OCI-LY1 (cell line): Measurements from ENCODE around the gene SLC26A8.

ENCODE experiments used
- H2AFZ ChIP-seq: fragments of 200-600 bp; sonication (generic), shearing (Covaris generic); 2 replicates; pipeline ENCODE4 v1.6.0; 2014; ENCODE audit warnings: antibody characterized with exemption, mild to moderate bottlenecking, low read length
- H3F3A ChIP-seq: fragments of 200-600 bp; sonication (generic), shearing (Covaris generic); 2 replicates; pipeline ENCODE4 v1.6.0; 2014; ENCODE audit warnings: mild to moderate bottlenecking, antibody characterized with exemption, low read length, moderate library complexity; ENCODE audit not compliant: insufficient read depth
- H3K27ac ChIP-seq: fragments of 200-600 bp; sonication (generic); 2 replicates; pipeline ENCODE4 v1.5.1; 2014; ENCODE audit warnings: low read length, mixed run types, mild to moderate bottlenecking, low read depth; ENCODE audit not compliant: poor library complexity, severe bottlenecking
- H3K27me3 ChIP-seq: fragments of 200-600 bp; sonication (generic); 2 replicates; pipeline ENCODE4 v1.6.0; 2014; ENCODE audit warnings: antibody characterized with exemption, mild to moderate bottlenecking, low read length, moderate library complexity; ENCODE audit not compliant: insufficient read depth
- H3K36me3 ChIP-seq: fragments of 200-600 bp; sonication (generic); 2 replicates; pipeline ENCODE4 v1.6.1; 2014; ENCODE audit warnings: mild to moderate bottlenecking, antibody characterized with exemption, low read length, moderate library complexity, mixed read lengths; ENCODE audit not compliant: insufficient read depth
- H3K4me1 ChIP-seq: fragments of 200-600 bp; sonication (generic); 2 replicates; pipeline ENCODE4 v1.5.1; 2014; ENCODE audit warnings: mild to moderate bottlenecking, low read length, moderate library complexity; ENCODE audit not compliant: insufficient read depth, severe bottlenecking
- H3K4me2 ChIP-seq: fragments of 200-600 bp; sonication (generic), shearing (Covaris generic); 2 replicates; pipeline ENCODE4 v1.6.1; 2014; ENCODE audit warnings: low read length
- H3K4me3 ChIP-seq: fragments of 200-600 bp; sonication (generic); 2 replicates; pipeline ENCODE4 v1.5.1; 2014; ENCODE audit warnings: low read length, low read depth, mild to moderate bottlenecking, mixed read lengths; ENCODE audit not compliant: poor library complexity, severe bottlenecking
- H3K79me2 ChIP-seq: fragments of 200-600 bp; shearing (Covaris generic); 2 replicates; pipeline ENCODE4 v1.6.1; 2016; ENCODE audit warnings: mixed run types, low read length, mixed read lengths; ENCODE audit not compliant: insufficient read depth
- H3K9ac ChIP-seq: fragments of 200-600 bp; sonication (generic), shearing (Covaris generic); 2 replicates; pipeline ENCODE4 v1.6.1; 2014; ENCODE audit warnings: mild to moderate bottlenecking, low read length, mixed read lengths
- H3K9me2 ChIP-seq: fragments of 200-600 bp; sonication (generic), shearing (Covaris generic); 2 replicates; pipeline ENCODE4 v1.6.1; 2014; ENCODE audit warnings: low read depth, mild to moderate bottlenecking, low read length, mixed read lengths
- H3K9me3 ChIP-seq: fragments of 200-600 bp; shearing (Covaris generic); 2 replicates; pipeline ENCODE4 v1.6.1; 2014; ENCODE audit warnings: low read length, mixed read lengths
- H4K20me1 ChIP-seq: fragments of 200-600 bp; sonication (generic), shearing (Covaris generic); 2 replicates; pipeline ENCODE4 v1.6.0; 2016; ENCODE audit warnings: mild to moderate bottlenecking, low read length; ENCODE audit not compliant: insufficient read depth
- CTCF ChIP-seq: fragments of 200-600 bp; sonication (generic), shearing (Covaris generic); IDR thresholded peaks from 2 replicates; pipeline ENCODE4 v1.5.1; 2017; ENCODE audit warnings: mild to moderate bottlenecking, antibody characterized with exemption, low read length, moderate library complexity, mixed read lengths
- EZH2 ChIP-seq: fragments of 200-600 bp; sonication (generic), shearing (Covaris generic); IDR thresholded peaks from 2 replicates; pipeline ENCODE4 v1.8.0; 2017; ENCODE audit warnings: borderline replicate concordance, mixed run types, mild to moderate bottlenecking, antibody characterized with exemption, low read length, moderate library complexity, mixed read lengths

Gene SLC26A8

GRCh38 chr6:36038120-36038876 is 13.9 kb upstream of the SLC26A8 start:
- H2AFZ ChIP-seq, result no peak overlapping the region
- peaks cover 5% of the 10 kb centered on the region; the same call in 1 of the 2 replicates for H3K36me3 ChIP-seq
- H3K4me1 ChIP-seq, result peaks cover 17% of the 10 kb centered on the region
- no peak for TF ChIP-seq EZH2
- TF ChIP-seq CTCF, result no peak
- H3K9me3 ChIP-seq, result no peaks in the 10 kb centered on the region
- H3K4me3 ChIP-seq, result no peak overlapping the region
- no peaks in the 10 kb centered on the region for H3K27me3 ChIP-seq
- no peak overlapping the region for H3K27ac ChIP-seq
- H3K4me2 ChIP-seq, result no peak overlapping the region
- peaks cover 95% of the 10 kb centered on the region for H3K79me2 ChIP-seq
- no peaks in the 10 kb centered on the region for H3F3A ChIP-seq
- H3K9ac ChIP-seq, result no peak overlapping the region
- H4K20me1 ChIP-seq, result no peaks in the 10 kb centered on the region
- H3K9me2 ChIP-seq, result no peaks in the 10 kb centered on the region

GRCh38 chr6:36035225-36035624 is 10.8 kb upstream of the SLC26A8 start:
- Histone ChIP-seq H4K20me1 (no peaks in the 10 kb centered on the region), H3F3A (no peaks in the 10 kb centered on the region), H3K36me3 (peaks cover 5% of the 10 kb centered on the region; the same call in 1 of the 2 replicates), H2AFZ (no peak overlapping the region), H3K9me3 (no peaks in the 10 kb centered on the region), H3K27ac (no peak overlapping the region), H3K79me2 (peaks cover 95% of the 10 kb centered on the region), H3K4me2 (no peak overlapping the region), H3K27me3 (no peaks in the 10 kb centered on the region), H3K9ac (no peak overlapping the region), H3K9me2 (no peaks in the 10 kb centered on the region), H3K4me3 (no peak overlapping the region), H3K4me1 (peaks cover 47% of the 10 kb centered on the region)
- TF ChIP-seq CTCF (no peak), EZH2 (no peak)

- H3F3A ChIP-seq, result no peaks in the 10 kb centered on the region
- TF ChIP-seq EZH2, result no peak
- TF ChIP-seq CTCF, result no peak
- no peaks in the 10 kb centered on the region for H3K9me2 ChIP-seq
- no peaks in the 10 kb centered on the region for H3K27me3 ChIP-seq
- no peak overlapping the region for H2AFZ ChIP-seq
- H3K27ac ChIP-seq, result no peak overlapping the region
- peaks cover 55% of the 10 kb centered on the region for H3K4me1 ChIP-seq
- no peak overlapping the region for H3K4me3 ChIP-seq
- peaks cover 5% of the 10 kb centered on the region; the same call in 1 of the 2 replicates for H3K36me3 ChIP-seq
- no peak overlapping the region for H3K4me2 ChIP-seq
- peaks cover 97% of the 10 kb centered on the region for H3K79me2 ChIP-seq
- H4K20me1 ChIP-seq, result no peaks in the 10 kb centered on the region
- no peak overlapping the region for H3K9ac ChIP-seq
- H3K9me3 ChIP-seq, result no peaks in the 10 kb centered on the region
Observed at GRCh38 chr6:36034441-36034840, 10.0 kb upstream of the SLC26A8 start.
